ENCODE data around the gene NAALADL2.

DNA sequence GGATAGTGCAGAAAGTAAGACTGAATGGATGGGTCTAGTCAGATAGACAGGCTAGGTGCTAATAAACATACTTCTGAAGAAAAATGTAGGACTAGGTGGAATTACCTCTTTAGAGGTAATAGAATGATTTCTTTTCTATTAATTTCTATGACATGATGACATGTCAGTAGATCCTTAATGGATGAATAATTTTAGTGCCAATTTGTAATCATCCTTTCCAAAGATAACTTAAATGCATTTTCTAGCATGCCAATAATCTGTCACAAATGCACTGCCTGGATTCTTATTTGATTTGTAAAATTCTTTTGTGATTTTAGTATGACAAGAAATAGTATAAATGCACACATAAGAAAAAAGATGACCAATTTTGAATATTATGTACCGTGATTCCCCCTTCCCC, 356.7 kb downstream of the NAALADL2 start:
- TF ChIP-seq ZNF253 (CRISPR knock-in tag; conservative IDR thresholded peaks at IDR 0.05) (no peak), RBM22 (IDR thresholded peaks at IDR 0.05; ENCODE audit: low read depth, low read length, poor library complexity, severe bottlenecking) (no peak), POLR2AphosphoS5 (IDR thresholded peaks at IDR 0.05; ENCODE audit: control insufficient read depth, insufficient read depth, low read depth, low read length) (no peak), POLR2A (conservative IDR thresholded peaks at IDR 0.05) (no peak), EZH2 (IDR thresholded peaks at IDR 0.05; ENCODE audit: borderline replicate concordance, low read depth, low read length) (no peak), SP1 (CRISPR knock-in tag; IDR thresholded peaks at IDR 0.05) (no peak), KLF16 (IDR thresholded peaks at IDR 0.05) (no peak), E2F4 (CRISPR knock-in tag; IDR thresholded peaks at IDR 0.05; ENCODE audit: low read depth) (no peak)
